IMR-90 (cell line): Measurements from ENCODE around the gene NHSL1. TPM values are rescaled to one million over a fixed set of nuclear protein-coding genes. Genes with fewer than 3 reads are reported as not detected.

Experiments used
- ATAC-seq: fragments of 200-7000 bp; cut with Tn5 transposase; 2 replicates; pipeline ENCODE4 v1.9.1; 2020; ENCODE audit warnings: low read depth, mild to moderate bottlenecking, moderate library complexity
- BruUV-seq: library from RNA; stranded (reverse); fragments of 400-500 nt; replicated peaks from 2 replicates; lab custom pipeline; 2021; lab: Mats Ljungman, UMichigan
- CTCF ChIA-PET: fragments of 300-600 bp; formaldehyde crosslinking; extraction: SDS; loops from one replicate; lab custom pipeline; 2021; ENCODE audit warnings: antibody characterized with exemption; lab: Yijun Ruan, JAX
- POLR2A ChIA-PET: fragments of 300-600 bp; sonication (Branson Sonifier 250); formaldehyde crosslinking; loops from one replicate; lab custom pipeline; 2022; ENCODE audit warnings: antibody characterized with exemption; ENCODE audit not compliant: unreplicated experiment; lab: Charles Lee
- DNase-seq: peaks from one replicate; pipeline ENCODE4 v3.0.0; 2013
- H2AFZ ChIP-seq: replicated peaks from 2 replicates; pipeline ENCODE3; 2013; ENCODE audit warnings: low read length, mild to moderate bottlenecking; ENCODE audit not compliant: poor library complexity
- H2AK5ac ChIP-seq: 2 replicates; pipeline ENCODE4 v1.6.1; 2013; ENCODE audit warnings: low read depth, low read length, inconsistent platforms
- H2AK9ac ChIP-seq: replicated peaks from 2 replicates; pipeline ENCODE3; 2013; ENCODE audit warnings: mild to moderate bottlenecking, low read depth, low read length, moderate library complexity; ENCODE audit not compliant: poor library complexity
- H2BK120ac ChIP-seq: 2 replicates; pipeline ENCODE4 v1.6.1; 2013; ENCODE audit warnings: low read depth, low read length, inconsistent platforms
- H2BK15ac ChIP-seq: 3 replicates; pipeline ENCODE4 v1.6.1; 2013; ENCODE audit warnings: low read depth, low read length, inconsistent platforms
- H2BK20ac ChIP-seq: 2 replicates; pipeline ENCODE4 v1.6.1; 2013; ENCODE audit warnings: low read depth, mild to moderate bottlenecking, inconsistent platforms, low read length, moderate library complexity
- H2BK5ac ChIP-seq: 2 replicates; pipeline ENCODE4 v1.6.1; 2013; ENCODE audit warnings: mild to moderate bottlenecking, low read depth, low read length, inconsistent platforms; ENCODE audit not compliant: poor library complexity, severe bottlenecking
- H3K14ac ChIP-seq: replicated peaks from 2 replicates; pipeline ENCODE4 v1.6.1; 2013; ENCODE audit warnings: low read depth, low read length, inconsistent platforms
- H3K18ac ChIP-seq: 2 replicates; pipeline ENCODE4 v1.6.1; 2013; ENCODE audit warnings: low read depth, low read length, control low read depth
- H3K23ac ChIP-seq: 2 replicates; pipeline ENCODE4 v1.6.1; 2013; ENCODE audit warnings: low read depth, low read length, inconsistent platforms
- H3K27ac ChIP-seq: 2 replicates; pipeline ENCODE4 v1.5.1; 2013; ENCODE audit warnings: mild to moderate bottlenecking, control low read depth, low read length; ENCODE audit not compliant: insufficient read depth
- H3K27me3 ChIP-seq: 2 replicates; pipeline ENCODE4 v1.6.1; 2013; ENCODE audit warnings: low read length; ENCODE audit not compliant: control insufficient read depth, insufficient read depth
- H3K36me3 ChIP-seq: 2 replicates; pipeline ENCODE4 v1.6.1; 2013; ENCODE audit warnings: low read length, mixed read lengths; ENCODE audit not compliant: control insufficient read depth, insufficient read depth
- H3K4ac ChIP-seq: 2 replicates; pipeline ENCODE4 v1.6.1; 2013; ENCODE audit warnings: low read depth, low read length, inconsistent platforms
- H3K4me1 ChIP-seq: 2 replicates; pipeline ENCODE4 v1.6.1; 2013; ENCODE audit warnings: low read length, mixed read lengths; ENCODE audit not compliant: control insufficient read depth, insufficient read depth
- H3K4me2 ChIP-seq: 2 replicates; pipeline ENCODE4 v1.6.1; 2013; ENCODE audit warnings: low read depth, mild to moderate bottlenecking, control low read depth, low read length, moderate library complexity
- H3K4me3 ChIP-seq: 2 replicates; pipeline ENCODE4 v1.5.1; 2013; ENCODE audit warnings: low read depth, mild to moderate bottlenecking, control low read depth, low read length, moderate library complexity; ENCODE audit not compliant: insufficient read depth
- H3K56ac ChIP-seq: 2 replicates; pipeline ENCODE4 v1.6.1; 2013; ENCODE audit warnings: low read length, inconsistent platforms; ENCODE audit not compliant: insufficient read depth; ENCODE audit errors: extremely low read depth
- H3K79me1 ChIP-seq, 2 experiments: 2 replicates each; pipeline ENCODE4 v1.6.1; 2013; ENCODE audit warnings: low read length in 2 of 2, inconsistent platforms in 1 of 2, low read depth in 1 of 2
- H3K9ac ChIP-seq: 2 replicates; pipeline ENCODE4 v1.6.1; 2013; ENCODE audit warnings: low read depth, low read length, control low read depth
- H3K9me1 ChIP-seq: 2 replicates; pipeline ENCODE4 v1.6.1; 2013; ENCODE audit warnings: low read length, inconsistent platforms; ENCODE audit not compliant: insufficient read depth
- H3K9me3 ChIP-seq: 2 replicates; pipeline ENCODE4 v1.6.1; 2013; ENCODE audit warnings: low read length; ENCODE audit not compliant: control insufficient read depth, insufficient read depth
- H4K20me1 ChIP-seq: 2 replicates; pipeline ENCODE4 v1.6.1; 2013; ENCODE audit warnings: low read length, inconsistent platforms; ENCODE audit not compliant: insufficient read depth
- H4K5ac ChIP-seq: 2 replicates; pipeline ENCODE4 v1.6.1; 2013; ENCODE audit warnings: mild to moderate bottlenecking, low read depth, low read length, control low read depth
- H4K8ac ChIP-seq, 2 experiments: 2 replicates each; pipeline ENCODE4 v1.6.1; 2013; ENCODE audit warnings: low read depth in 2 of 2, low read length in 2 of 2, control low read depth in 1 of 2, inconsistent platforms in 1 of 2
- H4K91ac ChIP-seq: 2 replicates; pipeline ENCODE4 v1.6.1; 2013; ENCODE audit warnings: low read depth, low read length, inconsistent platforms; ENCODE audit not compliant: insufficient read depth
- BHLHE40 ChIP-seq: fragments of 150-350 bp; IDR thresholded peaks from 2 replicates; pipeline ENCODE4 v1.6.1; 2016; ENCODE audit warnings: mild to moderate bottlenecking, low read depth, low read length
- CEBPB ChIP-seq: IDR thresholded peaks from 2 replicates; pipeline ENCODE4 v1.6.1; 2012; ENCODE audit warnings: low read depth, low read length, improper control_type of control experiment
- CHD1 ChIP-seq: IDR thresholded peaks from 2 replicates; pipeline ENCODE4 v1.6.1; 2012; ENCODE audit warnings: low read depth, low read length, improper control_type of control experiment
- CTCF ChIP-seq: conservative IDR thresholded peaks from 2 replicates; pipeline ENCODE4 v1.5.1; 2012; ENCODE audit warnings: mild to moderate bottlenecking, low read depth, low read length, improper control_type of control experiment
- FOS ChIP-seq: fragments of 150-350 bp; IDR thresholded peaks from 2 replicates; pipeline ENCODE4 v1.6.1; 2016; ENCODE audit warnings: low read depth, low read length
- MAFK ChIP-seq: IDR thresholded peaks from 2 replicates; pipeline ENCODE4 v1.6.1; 2012; ENCODE audit warnings: low read depth, low read length, improper control_type of control experiment
- MAZ ChIP-seq: IDR thresholded peaks from 2 replicates; pipeline ENCODE4 v1.6.1; 2012; ENCODE audit warnings: low read depth, mild to moderate bottlenecking, low read length, improper control_type of control experiment, moderate library complexity, borderline replicate concordance
- MXI1 ChIP-seq: IDR thresholded peaks from 2 replicates; pipeline ENCODE4 v1.6.1; 2012; ENCODE audit warnings: low read depth, mild to moderate bottlenecking, low read length, moderate library complexity, borderline replicate concordance
- NFE2L2 ChIP-seq: fragments of 150-350 bp; IDR thresholded peaks from 2 replicates; pipeline ENCODE4 v1.6.1; 2016; ENCODE audit warnings: low read depth, mild to moderate bottlenecking, low read length
- POLR2A ChIP-seq: IDR thresholded peaks from 2 replicates; pipeline ENCODE4 v1.6.1; 2012; ENCODE audit warnings: mild to moderate bottlenecking, low read depth, low read length
- RAD21 ChIP-seq: IDR thresholded peaks from 2 replicates; pipeline ENCODE4 v1.6.1; 2012; ENCODE audit warnings: low read length, improper control_type of control experiment
- RCOR1 ChIP-seq: IDR thresholded peaks from 2 replicates; pipeline ENCODE4 v1.6.1; 2012; ENCODE audit warnings: mild to moderate bottlenecking, low read length, improper control_type of control experiment; ENCODE audit not compliant: insufficient replicate concordance
- RFX5 ChIP-seq: IDR thresholded peaks from 2 replicates; pipeline ENCODE4 v1.8.0; 2012; ENCODE audit warnings: low read depth, mild to moderate bottlenecking, low read length, moderate library complexity
- SMC3 ChIP-seq: fragments of 150-350 bp; IDR thresholded peaks from 2 replicates; pipeline ENCODE4 v1.6.1; 2016; ENCODE audit warnings: low read depth, mild to moderate bottlenecking, antibody characterized with exemption, low read length, moderate library complexity
- dilution Hi-C: fragments of 300-500 bp; cut with HindIII; formaldehyde crosslinking; loops from one replicate; pipeline ENCODE4 v1.14.3; 2018; ENCODE audit warnings: low sequenced_read_pairs; ENCODE audit not compliant: unreplicated experiment
- in situ Hi-C: fragments of 300-500 bp; cut with MboI; formaldehyde crosslinking; loops from 3 replicates; pipeline ENCODE4 v1.14.3; 2019; ENCODE audit warnings: low sequenced_read_pairs, inconsistent platforms, mixed read lengths
- intact Hi-C: fragments of 100-400 bp; cut with micrococcal nuclease; formaldehyde crosslinking; loops from 2 replicates; pipeline ENCODE4 v1.10.0; 2022
- polyA plus RNA-seq, 3 experiments: library from polyadenylated mRNA; depleted of rRNA; stranded (reverse); fragments of >200 nt; gene quantifications; 2 replicates each; pipeline ENCODE4 v1.2.3, GENCODE V29; 2012; ENCODE audit warnings: low replicate concordance in 1 of 3
- total RNA-seq: library from RNA; depleted of rRNA; stranded (reverse); fragments of >200 nt; gene quantifications from 2 replicates; pipeline ENCODE4 v1.2.3, GENCODE V29; 2012
- TF ChIP-seq, protein P1 (sequence below): fragments of 150-350 bp; IDR thresholded peaks from 2 replicates; pipeline ENCODE4 v1.6.1; 2016; ENCODE audit warnings: low read depth, mild to moderate bottlenecking, low read length, moderate library complexity, borderline replicate concordance
- TF ChIP-seq, protein P2 (sequence below): fragments of 150-350 bp; IDR thresholded peaks from 2 replicates; pipeline ENCODE4 v1.6.1; 2017; ENCODE audit warnings: mild to moderate bottlenecking, antibody characterized with exemption, low read length, low read depth

Gene NHSL1
- total and polyA plus RNA-seq, 2 of the 4 experiments (the other 2 are of a cell fraction): 5.6 to 7.2 TPM

DNA sequence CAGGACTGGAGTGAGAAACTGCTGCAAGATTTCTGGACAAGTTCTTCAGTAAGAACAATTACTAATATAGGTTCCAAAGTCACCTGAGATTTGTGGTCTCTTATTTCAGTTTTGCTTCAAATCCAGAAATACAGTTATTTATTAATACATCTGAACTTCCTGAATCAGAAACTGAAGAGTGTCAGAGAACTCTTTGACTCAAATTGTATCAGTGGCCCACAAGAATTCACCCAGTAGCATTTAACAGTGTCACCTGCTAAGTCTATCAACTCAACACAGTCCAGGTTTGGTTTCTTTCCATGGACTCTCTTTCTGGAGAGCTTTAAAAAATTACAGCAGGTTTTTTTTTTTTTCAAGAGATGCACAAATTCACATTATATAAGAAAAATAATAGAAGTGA lies 18.8 kb upstream of the NHSL1 start:
- dilution Hi-C loops: no loop called here
- POLR2A ChIA-PET: no interaction called here
- no peaks in the 10 kb centered on the region for H4K20me1 ChIP-seq

More for the DNA sequence above, 18.8 kb upstream of the NHSL1 start:
- Histone ChIP-seq H2BK15ac (no peak overlapping the region), H3K79me1 (peaks cover 37 to 47% of the 10 kb centered on the region in 2 experiments), H3K9me3 (peaks cover 2% of the 10 kb centered on the region; the same call in 1 of the 2 replicates), H3K14ac (no peak overlapping the region), H2AK9ac (no peak overlapping the region), H3K23ac (no peak overlapping the region), H3K27me3 (no peaks in the 10 kb centered on the region), H3K27ac (no peak overlapping the region), H2BK5ac (no peak overlapping the region), H3K56ac (no peak overlapping the region), H3K4ac (no peak overlapping the region), H2BK120ac (no peak overlapping the region), H4K91ac (no peak overlapping the region), H3K4me3 (no peak overlapping the region), H3K9me1 (peaks cover 10% of the 10 kb centered on the region), H3K36me3 (no peaks in the 10 kb centered on the region), H3K18ac (no peak overlapping the region), H3K4me1 (no peaks in the 10 kb centered on the region), H3K9ac (no peak overlapping the region), H2AK5ac (0 out of 2 replicates have a peak overlapping the region, but pooled peaks have one; percentile 23), H2BK20ac (no peak overlapping the region), H4K8ac (no peak overlapping the region), H3K4me2 (no peak overlapping the region), H2AFZ (no peak overlapping the region), H4K5ac (no peak overlapping the region)
- CTCF ChIA-PET: interaction anchor here (0.7 to 1.4 kb wide), 5 partner anchors 10 to 511 kb away, joined by 3 to 4 read pairs (median 3); no protein-coding TSS in a partner anchor
- in situ Hi-C loops (no loop called here), intact Hi-C loops (loop anchor here (2.0 kb wide), 1 partner anchor 401 kb away; no protein-coding TSS in a partner anchor)
- no TSS peak for BruUV-seq
- ATAC-seq: no peak
- TF ChIP-seq RCOR1 (no peak), FOS (no peak), SMC3 (no peak), CHD1 (no peak), POLR2A (no peak), CEBPB (no peak), CTCF (no peak), MAFK (no peak), RAD21 (no peak), MAZ (no peak), NFE2L2 (no peak), BHLHE40 (no peak), RFX5 (no peak), MXI1 (no peak)
- TF ChIP-seq, protein P1, sequence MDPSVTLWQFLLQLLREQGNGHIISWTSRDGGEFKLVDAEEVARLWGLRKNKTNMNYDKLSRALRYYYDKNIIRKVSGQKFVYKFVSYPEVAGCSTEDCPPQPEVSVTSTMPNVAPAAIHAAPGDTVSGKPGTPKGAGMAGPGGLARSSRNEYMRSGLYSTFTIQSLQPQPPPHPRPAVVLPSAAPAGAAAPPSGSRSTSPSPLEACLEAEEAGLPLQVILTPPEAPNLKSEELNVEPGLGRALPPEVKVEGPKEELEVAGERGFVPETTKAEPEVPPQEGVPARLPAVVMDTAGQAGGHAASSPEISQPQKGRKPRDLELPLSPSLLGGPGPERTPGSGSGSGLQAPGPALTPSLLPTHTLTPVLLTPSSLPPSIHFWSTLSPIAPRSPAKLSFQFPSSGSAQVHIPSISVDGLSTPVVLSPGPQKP: no peak
- TF ChIP-seq, protein P2, sequence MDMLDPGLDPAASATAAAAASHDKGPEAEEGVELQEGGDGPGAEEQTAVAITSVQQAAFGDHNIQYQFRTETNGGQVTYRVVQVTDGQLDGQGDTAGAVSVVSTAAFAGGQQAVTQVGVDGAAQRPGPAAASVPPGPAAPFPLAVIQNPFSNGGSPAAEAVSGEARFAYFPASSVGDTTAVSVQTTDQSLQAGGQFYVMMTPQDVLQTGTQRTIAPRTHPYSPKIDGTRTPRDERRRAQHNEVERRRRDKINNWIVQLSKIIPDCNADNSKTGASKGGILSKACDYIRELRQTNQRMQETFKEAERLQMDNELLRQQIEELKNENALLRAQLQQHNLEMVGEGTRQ: no peak
- DNase-seq: no peak
